ENCODE results near the gene TSPAN2.

GRCh38 chr1:115077286-115077983, 11.9 kb downstream of the TSPAN2 start:
- TF ChIP-seq REST (IDR thresholded peaks at IDR 0.05) (no peak), CTCF (IDR thresholded peaks at IDR 0.05; ENCODE audit: low read depth, low read length, missing input control) (no peak), JUND (IDR thresholded peaks at IDR 0.05) (no peak), MAX (IDR thresholded peaks at IDR 0.05) (no peak), GABPA (IDR thresholded peaks at IDR 0.05 in 1 of 2, conservative IDR thresholded peaks at IDR 0.05 in 1 of 2) (no peak), NR2F2 (IDR thresholded peaks at IDR 0.05) (no peak), YY1 (IDR thresholded peaks at IDR 0.05) (no peak)

Measured in liver (tissue), 3 donors.